IMR-90 (cell line): ENCODE results near the gene AKAP7. TPM values are rescaled to one million over a fixed set of nuclear protein-coding genes. Genes with fewer than 3 reads are reported as not detected.

Source experiments
- ATAC-seq: fragments of 200-7000 bp; cut with Tn5 transposase; 2 replicates; pipeline ENCODE4 v1.9.1; 2020; ENCODE audit warnings: low read depth, mild to moderate bottlenecking, moderate library complexity
- BruUV-seq: library from RNA; stranded (reverse); fragments of 400-500 nt; replicated peaks from 2 replicates; lab custom pipeline; 2021; lab: Mats Ljungman, UMichigan
- CTCF ChIA-PET: fragments of 300-600 bp; formaldehyde crosslinking; extraction: SDS; loops from one replicate; lab custom pipeline; 2021; ENCODE audit warnings: antibody characterized with exemption; lab: Yijun Ruan, JAX
- POLR2A ChIA-PET: fragments of 300-600 bp; sonication (Branson Sonifier 250); formaldehyde crosslinking; loops from one replicate; lab custom pipeline; 2022; ENCODE audit warnings: antibody characterized with exemption; ENCODE audit not compliant: unreplicated experiment; lab: Charles Lee
- DNase-seq: peaks from one replicate; pipeline ENCODE4 v3.0.0; 2013
- H2AFZ ChIP-seq: replicated peaks from 2 replicates; pipeline ENCODE3; 2013; ENCODE audit warnings: low read length, mild to moderate bottlenecking; ENCODE audit not compliant: poor library complexity
- H2AK5ac ChIP-seq: 2 replicates; pipeline ENCODE4 v1.6.1; 2013; ENCODE audit warnings: low read depth, low read length, inconsistent platforms
- H2AK9ac ChIP-seq: replicated peaks from 2 replicates; pipeline ENCODE3; 2013; ENCODE audit warnings: mild to moderate bottlenecking, low read depth, low read length, moderate library complexity; ENCODE audit not compliant: poor library complexity
- H2BK120ac ChIP-seq: 2 replicates; pipeline ENCODE4 v1.6.1; 2013; ENCODE audit warnings: low read depth, low read length, inconsistent platforms
- H2BK15ac ChIP-seq: 3 replicates; pipeline ENCODE4 v1.6.1; 2013; ENCODE audit warnings: low read depth, low read length, inconsistent platforms
- H2BK20ac ChIP-seq: 2 replicates; pipeline ENCODE4 v1.6.1; 2013; ENCODE audit warnings: low read depth, mild to moderate bottlenecking, inconsistent platforms, low read length, moderate library complexity
- H2BK5ac ChIP-seq: 2 replicates; pipeline ENCODE4 v1.6.1; 2013; ENCODE audit warnings: mild to moderate bottlenecking, low read depth, low read length, inconsistent platforms; ENCODE audit not compliant: poor library complexity, severe bottlenecking
- H3K14ac ChIP-seq: replicated peaks from 2 replicates; pipeline ENCODE4 v1.6.1; 2013; ENCODE audit warnings: low read depth, low read length, inconsistent platforms
- H3K18ac ChIP-seq: 2 replicates; pipeline ENCODE4 v1.6.1; 2013; ENCODE audit warnings: low read depth, low read length, control low read depth
- H3K23ac ChIP-seq: 2 replicates; pipeline ENCODE4 v1.6.1; 2013; ENCODE audit warnings: low read depth, low read length, inconsistent platforms
- H3K27ac ChIP-seq: 2 replicates; pipeline ENCODE4 v1.5.1; 2013; ENCODE audit warnings: mild to moderate bottlenecking, control low read depth, low read length; ENCODE audit not compliant: insufficient read depth
- H3K27me3 ChIP-seq: 2 replicates; pipeline ENCODE4 v1.6.1; 2013; ENCODE audit warnings: low read length; ENCODE audit not compliant: control insufficient read depth, insufficient read depth
- H3K36me3 ChIP-seq: 2 replicates; pipeline ENCODE4 v1.6.1; 2013; ENCODE audit warnings: low read length, mixed read lengths; ENCODE audit not compliant: control insufficient read depth, insufficient read depth
- H3K4ac ChIP-seq: 2 replicates; pipeline ENCODE4 v1.6.1; 2013; ENCODE audit warnings: low read depth, low read length, inconsistent platforms
- H3K4me1 ChIP-seq: 2 replicates; pipeline ENCODE4 v1.6.1; 2013; ENCODE audit warnings: low read length, mixed read lengths; ENCODE audit not compliant: control insufficient read depth, insufficient read depth
- H3K4me2 ChIP-seq: 2 replicates; pipeline ENCODE4 v1.6.1; 2013; ENCODE audit warnings: low read depth, mild to moderate bottlenecking, control low read depth, low read length, moderate library complexity
- H3K4me3 ChIP-seq: 2 replicates; pipeline ENCODE4 v1.5.1; 2013; ENCODE audit warnings: low read depth, mild to moderate bottlenecking, control low read depth, low read length, moderate library complexity; ENCODE audit not compliant: insufficient read depth
- H3K56ac ChIP-seq: 2 replicates; pipeline ENCODE4 v1.6.1; 2013; ENCODE audit warnings: low read length, inconsistent platforms; ENCODE audit not compliant: insufficient read depth; ENCODE audit errors: extremely low read depth
- H3K79me1 ChIP-seq, 2 experiments: 2 replicates each; pipeline ENCODE4 v1.6.1; 2013; ENCODE audit warnings: low read length in 2 of 2, inconsistent platforms in 1 of 2, low read depth in 1 of 2
- H3K9ac ChIP-seq: 2 replicates; pipeline ENCODE4 v1.6.1; 2013; ENCODE audit warnings: low read depth, low read length, control low read depth
- H3K9me1 ChIP-seq: 2 replicates; pipeline ENCODE4 v1.6.1; 2013; ENCODE audit warnings: low read length, inconsistent platforms; ENCODE audit not compliant: insufficient read depth
- H3K9me3 ChIP-seq: 2 replicates; pipeline ENCODE4 v1.6.1; 2013; ENCODE audit warnings: low read length; ENCODE audit not compliant: control insufficient read depth, insufficient read depth
- H4K20me1 ChIP-seq: 2 replicates; pipeline ENCODE4 v1.6.1; 2013; ENCODE audit warnings: low read length, inconsistent platforms; ENCODE audit not compliant: insufficient read depth
- H4K5ac ChIP-seq: 2 replicates; pipeline ENCODE4 v1.6.1; 2013; ENCODE audit warnings: mild to moderate bottlenecking, low read depth, low read length, control low read depth
- H4K8ac ChIP-seq, 2 experiments: 2 replicates each; pipeline ENCODE4 v1.6.1; 2013; ENCODE audit warnings: low read depth in 2 of 2, low read length in 2 of 2, control low read depth in 1 of 2, inconsistent platforms in 1 of 2
- H4K91ac ChIP-seq: 2 replicates; pipeline ENCODE4 v1.6.1; 2013; ENCODE audit warnings: low read depth, low read length, inconsistent platforms; ENCODE audit not compliant: insufficient read depth
- CEBPB ChIP-seq: IDR thresholded peaks from 2 replicates; pipeline ENCODE4 v1.6.1; 2012; ENCODE audit warnings: low read depth, low read length, improper control_type of control experiment
- CHD1 ChIP-seq: IDR thresholded peaks from 2 replicates; pipeline ENCODE4 v1.6.1; 2012; ENCODE audit warnings: low read depth, low read length, improper control_type of control experiment
- ELK1 ChIP-seq: fragments of 150-350 bp; IDR thresholded peaks from 2 replicates; pipeline ENCODE4 v1.6.1; 2016; ENCODE audit warnings: low read depth, mild to moderate bottlenecking, low read length, moderate library complexity, borderline replicate concordance
- MAFK ChIP-seq: IDR thresholded peaks from 2 replicates; pipeline ENCODE4 v1.6.1; 2012; ENCODE audit warnings: low read depth, low read length, improper control_type of control experiment
- MXI1 ChIP-seq: IDR thresholded peaks from 2 replicates; pipeline ENCODE4 v1.6.1; 2012; ENCODE audit warnings: low read depth, mild to moderate bottlenecking, low read length, moderate library complexity, borderline replicate concordance
- POLR2A ChIP-seq: IDR thresholded peaks from 2 replicates; pipeline ENCODE4 v1.6.1; 2012; ENCODE audit warnings: mild to moderate bottlenecking, low read depth, low read length
- RAD21 ChIP-seq: IDR thresholded peaks from 2 replicates; pipeline ENCODE4 v1.6.1; 2012; ENCODE audit warnings: low read length, improper control_type of control experiment
- RFX5 ChIP-seq: IDR thresholded peaks from 2 replicates; pipeline ENCODE4 v1.8.0; 2012; ENCODE audit warnings: low read depth, mild to moderate bottlenecking, low read length, moderate library complexity
- SMC3 ChIP-seq: fragments of 150-350 bp; IDR thresholded peaks from 2 replicates; pipeline ENCODE4 v1.6.1; 2016; ENCODE audit warnings: low read depth, mild to moderate bottlenecking, antibody characterized with exemption, low read length, moderate library complexity
- USF2 ChIP-seq: fragments of 150-350 bp; IDR thresholded peaks from 2 replicates; pipeline ENCODE4 v1.6.1; 2017; ENCODE audit warnings: mild to moderate bottlenecking, antibody characterized with exemption, low read length, low read depth
- WGBS, 2 experiments: methylation state at CpG; one replicate each; pipeline versions ENCODE4 v1.1.5 to v1.1.7; 2013; ENCODE audit warnings: missing lambda C conversion rate in 2 of 2; ENCODE audit not compliant: insufficient read length in 1 of 2; ENCODE audit errors: extremely low coverage in 2 of 2; 5-methylcytosine and 5-hydroxymethylcytosine counted together
- dilution Hi-C: fragments of 300-500 bp; cut with HindIII; formaldehyde crosslinking; loops from one replicate; pipeline ENCODE4 v1.14.3; 2018; ENCODE audit warnings: low sequenced_read_pairs; ENCODE audit not compliant: unreplicated experiment
- in situ Hi-C: fragments of 300-500 bp; cut with MboI; formaldehyde crosslinking; loops from 3 replicates; pipeline ENCODE4 v1.14.3; 2019; ENCODE audit warnings: low sequenced_read_pairs, inconsistent platforms, mixed read lengths
- intact Hi-C: fragments of 100-400 bp; cut with micrococcal nuclease; formaldehyde crosslinking; loops from 2 replicates; pipeline ENCODE4 v1.10.0; 2022
- polyA plus RNA-seq, 3 experiments: library from polyadenylated mRNA; depleted of rRNA; stranded (reverse); fragments of >200 nt; gene quantifications; 2 replicates each; pipeline ENCODE4 v1.2.3, GENCODE V29; 2012; ENCODE audit warnings: low replicate concordance in 1 of 3
- total RNA-seq: library from RNA; depleted of rRNA; stranded (reverse); fragments of >200 nt; gene quantifications from 2 replicates; pipeline ENCODE4 v1.2.3, GENCODE V29; 2012
- TF ChIP-seq, protein P1 (sequence below): conservative IDR thresholded peaks from 2 replicates; pipeline ENCODE4 v1.5.1; 2012; ENCODE audit warnings: mild to moderate bottlenecking, low read depth, low read length, improper control_type of control experiment

Gene AKAP7
- total and polyA plus RNA-seq, 2 of the 4 experiments (the other 2 are of a cell fraction): 0.54 to 1.1 TPM

- dilution Hi-C loops: no loop called here
- DNase-seq: peak; percentile 6
- no peak overlapping the region for H3K23ac ChIP-seq
Measured at GRCh38 chr6:131317516-131317915, 182.2 kb downstream of the AKAP7 start.

More at GRCh38 chr6:131317516-131317915, 182.2 kb downstream of the AKAP7 start:
- Histone ChIP-seq H3K4me3 (no peak overlapping the region), H2AFZ (no peak overlapping the region), H2BK20ac (no peak overlapping the region), H3K9me3 (no peaks in the 10 kb centered on the region), H4K20me1 (no peaks in the 10 kb centered on the region), H3K14ac (no peak overlapping the region), H3K27ac (no peak overlapping the region), H2AK9ac (no peak overlapping the region), H3K9me1 (no peaks in the 10 kb centered on the region), H3K27me3 (peaks cover 3% of the 10 kb centered on the region), H3K18ac (no peak overlapping the region), H3K36me3 (no peaks in the 10 kb centered on the region), H3K79me1 (no peaks in the 10 kb centered on the region), H2BK120ac (no peak overlapping the region), H4K5ac (no peak overlapping the region), H3K4me1 (no peaks in the 10 kb centered on the region), H4K8ac (no peak overlapping the region), H3K9ac (no peak overlapping the region), H3K4ac (no peak overlapping the region), H2AK5ac (no peak overlapping the region), H3K4me2 (no peak overlapping the region), H2BK15ac (no peak overlapping the region), H4K91ac (no peak overlapping the region), H3K56ac (no peak overlapping the region), H2BK5ac (no peak overlapping the region)
- BruUV-seq: no TSS peak
- WGBS, 2 experiments: 68% methylated on average over 2 of the region's 3 CpGs; no CpG with 5 or more reads in 1 of the 2 experiments
- CTCF ChIA-PET: interaction anchor here (0.6 kb wide), 1 partner anchor 55 kb away, joined by 3 read pairs; no protein-coding TSS in a partner anchor
- POLR2A ChIA-PET: no interaction called here
- in situ Hi-C loops: no loop called here
- intact Hi-C loops: no loop called here
- no peak for TF ChIP-seq POLR2A
- no peak for TF ChIP-seq CHD1
- no peak for TF ChIP-seq SMC3
- TF ChIP-seq ELK1: no peak
- no peak for TF ChIP-seq RAD21
- TF ChIP-seq USF2: no peak
- TF ChIP-seq, protein P1, sequence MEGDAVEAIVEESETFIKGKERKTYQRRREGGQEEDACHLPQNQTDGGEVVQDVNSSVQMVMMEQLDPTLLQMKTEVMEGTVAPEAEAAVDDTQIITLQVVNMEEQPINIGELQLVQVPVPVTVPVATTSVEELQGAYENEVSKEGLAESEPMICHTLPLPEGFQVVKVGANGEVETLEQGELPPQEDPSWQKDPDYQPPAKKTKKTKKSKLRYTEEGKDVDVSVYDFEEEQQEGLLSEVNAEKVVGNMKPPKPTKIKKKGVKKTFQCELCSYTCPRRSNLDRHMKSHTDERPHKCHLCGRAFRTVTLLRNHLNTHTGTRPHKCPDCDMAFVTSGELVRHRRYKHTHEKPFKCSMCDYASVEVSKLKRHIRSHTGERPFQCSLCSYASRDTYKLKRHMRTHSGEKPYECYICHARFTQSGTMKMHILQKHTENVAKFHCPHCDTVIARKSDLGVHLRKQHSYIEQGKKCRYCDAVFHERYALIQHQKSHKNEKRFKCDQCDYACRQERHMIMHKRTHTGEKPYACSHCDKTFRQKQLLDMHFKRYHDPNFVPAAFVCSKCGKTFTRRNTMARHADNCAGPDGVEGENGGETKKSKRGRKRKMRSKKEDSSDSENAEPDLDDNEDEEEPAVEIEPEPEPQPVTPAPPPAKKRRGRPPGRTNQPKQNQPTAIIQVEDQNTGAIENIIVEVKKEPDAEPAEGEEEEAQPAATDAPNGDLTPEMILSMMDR: no peak
- no peak for TF ChIP-seq MAFK
- TF ChIP-seq CEBPB: no peak
- no peak for TF ChIP-seq MXI1
- TF ChIP-seq RFX5: no peak
- no peak for ATAC-seq
